ENCODE results near the gene ERVFRD-1. TPM values are rescaled to one million over a fixed set of nuclear protein-coding genes. Genes with fewer than 3 reads are reported as not detected.

Gene ERVFRD-1
- total and polyA plus RNA-seq, 4 donors: 0.06 to 0.26 (median 0.13) TPM

DNA sequence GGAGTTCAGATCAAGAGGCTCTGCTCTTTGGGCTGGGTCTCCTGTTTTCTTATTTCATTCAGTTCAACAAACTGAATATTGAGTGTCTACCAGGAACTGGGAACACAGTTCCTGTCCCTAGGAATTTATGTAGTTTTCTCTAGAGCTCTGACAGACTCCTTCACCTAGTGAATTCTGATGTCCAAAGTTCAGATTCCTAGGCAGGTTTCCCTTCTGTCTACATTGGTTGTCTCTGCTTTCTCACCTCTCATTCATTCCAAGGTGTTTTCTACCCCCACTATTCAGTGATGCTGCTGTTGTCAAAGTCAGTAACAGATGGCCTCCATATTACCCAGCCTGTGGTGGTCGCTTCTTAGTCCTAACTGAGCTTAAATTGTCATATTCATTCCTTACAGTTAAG lies 13.5 kb downstream of the ERVFRD-1 start:
- no peaks in the 10 kb centered on the region for H3K27me3 ChIP-seq (ENCODE audit: control insufficient read depth in 3 of 3, insufficient read depth in 3 of 3, low read length in 2 of 3)
- DNase-seq (no peak), ATAC-seq (ENCODE audit: insufficient read depth, low FRiP score) (no peak)
- peaks cover 0 to 2% (median 0%) of the 10 kb centered on the region in 4 donors for H3K9me3 ChIP-seq (ENCODE audit: control insufficient read depth in 4 of 4, insufficient read depth in 3 of 4, low read length in 3 of 4)
- no peak overlapping the region for H3K27ac ChIP-seq (ENCODE audit: low read depth in 1 of 2, low read length in 1 of 2)
- WGBS, 2 donors: 97 to 100% methylated on average over 1 of the region's 1 CpG
- H3K36me3 ChIP-seq (ENCODE audit: control insufficient read depth in 4 of 4, insufficient read depth in 4 of 4, low read length in 4 of 4): peaks cover 0 to 3% (median 0%) of the 10 kb centered on the region in 4 donors
- H3K4me3 ChIP-seq: no peak overlapping the region
- peaks cover 0 to 10% (median 7%) of the 10 kb centered on the region in 5 donors for H3K4me1 ChIP-seq (ENCODE audit: control insufficient read depth in 5 of 5, insufficient read depth in 5 of 5, low read length in 5 of 5)
- no peak overlapping the region for H3K9ac ChIP-seq (ENCODE audit: insufficient read depth in 1 of 2, low read length in 2 of 2)
- TF ChIP-seq, protein P1, sequence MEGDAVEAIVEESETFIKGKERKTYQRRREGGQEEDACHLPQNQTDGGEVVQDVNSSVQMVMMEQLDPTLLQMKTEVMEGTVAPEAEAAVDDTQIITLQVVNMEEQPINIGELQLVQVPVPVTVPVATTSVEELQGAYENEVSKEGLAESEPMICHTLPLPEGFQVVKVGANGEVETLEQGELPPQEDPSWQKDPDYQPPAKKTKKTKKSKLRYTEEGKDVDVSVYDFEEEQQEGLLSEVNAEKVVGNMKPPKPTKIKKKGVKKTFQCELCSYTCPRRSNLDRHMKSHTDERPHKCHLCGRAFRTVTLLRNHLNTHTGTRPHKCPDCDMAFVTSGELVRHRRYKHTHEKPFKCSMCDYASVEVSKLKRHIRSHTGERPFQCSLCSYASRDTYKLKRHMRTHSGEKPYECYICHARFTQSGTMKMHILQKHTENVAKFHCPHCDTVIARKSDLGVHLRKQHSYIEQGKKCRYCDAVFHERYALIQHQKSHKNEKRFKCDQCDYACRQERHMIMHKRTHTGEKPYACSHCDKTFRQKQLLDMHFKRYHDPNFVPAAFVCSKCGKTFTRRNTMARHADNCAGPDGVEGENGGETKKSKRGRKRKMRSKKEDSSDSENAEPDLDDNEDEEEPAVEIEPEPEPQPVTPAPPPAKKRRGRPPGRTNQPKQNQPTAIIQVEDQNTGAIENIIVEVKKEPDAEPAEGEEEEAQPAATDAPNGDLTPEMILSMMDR (IDR thresholded peaks at IDR 0.05; ENCODE audit: control extremely low read depth, extremely low read depth): no peak

DNA sequence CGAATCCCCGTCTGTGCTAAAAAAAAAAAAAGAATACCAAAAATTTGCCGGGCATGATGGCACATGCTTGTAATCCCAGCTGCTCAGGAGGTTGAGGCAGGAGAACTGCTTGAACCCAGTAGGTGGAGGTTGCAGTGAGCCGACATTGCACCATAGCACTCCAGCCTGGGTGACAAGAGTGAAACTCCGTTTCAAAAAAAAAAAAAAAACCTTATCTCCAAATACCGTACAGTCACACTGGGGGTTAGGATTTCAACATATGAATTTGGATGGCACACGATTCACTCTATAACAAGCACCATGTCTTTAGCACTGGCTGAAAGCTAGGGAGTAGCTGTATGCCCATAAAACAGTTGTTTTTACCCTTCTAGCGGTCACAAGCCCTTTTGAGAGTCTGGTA lies 14.0 kb downstream of the ERVFRD-1 start:
- H3K4me3 ChIP-seq: no peak overlapping the region
- H3K9me3 ChIP-seq (ENCODE audit: control insufficient read depth in 4 of 4, insufficient read depth in 3 of 4, low read length in 3 of 4): peaks cover 0 to 2% (median 0%) of the 10 kb centered on the region in 4 donors
- no peak for ATAC-seq (ENCODE audit: insufficient read depth, low FRiP score)
- H3K4me1 ChIP-seq (ENCODE audit: control insufficient read depth in 5 of 5, insufficient read depth in 5 of 5, low read length in 5 of 5): peaks cover 0 to 10% (median 5%) of the 10 kb centered on the region in 5 donors
- H3K36me3 ChIP-seq (ENCODE audit: control insufficient read depth in 4 of 4, insufficient read depth in 4 of 4, low read length in 4 of 4): peaks cover 0 to 3% (median 0%) of the 10 kb centered on the region in 4 donors
- H3K27me3 ChIP-seq (ENCODE audit: control insufficient read depth in 3 of 3, insufficient read depth in 3 of 3, low read length in 2 of 3): no peaks in the 10 kb centered on the region
- no peak overlapping the region for H3K9ac ChIP-seq (ENCODE audit: insufficient read depth in 1 of 2, low read length in 2 of 2)
- TF ChIP-seq, protein P1 (IDR thresholded peaks at IDR 0.05; ENCODE audit: control extremely low read depth, extremely low read depth): no peak
- DNase-seq: no peak
- H3K27ac ChIP-seq (ENCODE audit: low read depth in 1 of 2, low read length in 1 of 2): no peak overlapping the region
- WGBS, 2 donors: 69 to 81% methylated on average over 8 of the region's 8 CpGs

DNA sequence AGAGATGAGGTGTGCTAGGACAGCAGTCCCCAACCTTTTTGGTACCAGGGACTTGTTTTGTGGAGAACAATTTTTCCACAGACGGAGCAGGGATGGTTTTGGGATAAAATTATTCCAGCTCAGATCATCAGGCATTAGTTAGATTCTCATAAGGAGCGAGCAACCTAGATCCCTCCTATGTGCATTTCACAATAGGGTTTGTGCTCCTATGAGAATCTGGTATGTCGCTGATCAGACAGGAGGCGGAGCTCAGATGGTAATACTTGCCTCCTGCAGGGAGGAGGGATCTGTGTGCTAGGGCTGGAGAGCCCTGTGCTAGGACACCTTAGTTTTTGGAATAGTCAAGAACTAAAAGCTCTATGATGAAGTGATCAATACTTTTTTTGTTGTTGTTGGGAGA lies 15.4 kb downstream of the ERVFRD-1 start:
- DNase-seq (peak; percentile 22 to 53 (median 45)), ATAC-seq (ENCODE audit: insufficient read depth, low FRiP score) (no peak)
- Histone ChIP-seq H3K4me1 (ENCODE audit: control insufficient read depth in 5 of 5, insufficient read depth in 5 of 5, low read length in 5 of 5) (peaks cover 0 to 10% (median 5%) of the 10 kb centered on the region in 5 donors), H3K9ac (ENCODE audit: insufficient read depth in 1 of 2, low read length in 2 of 2) (no peak overlapping the region), H3K36me3 (ENCODE audit: control insufficient read depth in 4 of 4, insufficient read depth in 4 of 4, low read length in 4 of 4) (peaks cover 0 to 3% (median 0%) of the 10 kb centered on the region in 4 donors), H3K27ac (ENCODE audit: low read depth in 1 of 2, low read length in 1 of 2) (no peak overlapping the region), H3K4me3 (no peak overlapping the region), H3K9me3 (ENCODE audit: control insufficient read depth in 4 of 4, insufficient read depth in 3 of 4, low read length in 3 of 4) (peaks cover 0 to 2% (median 0%) of the 10 kb centered on the region in 4 donors), H3K27me3 (ENCODE audit: control insufficient read depth in 3 of 3, insufficient read depth in 3 of 3, low read length in 2 of 3) (no peaks in the 10 kb centered on the region)
- TF ChIP-seq, protein P1 (IDR thresholded peaks at IDR 0.05; ENCODE audit: control extremely low read depth, extremely low read depth): no peak
- WGBS, 2 donors: 59 to 62% methylated on average over 4 of the region's 4 CpGs

DNA sequence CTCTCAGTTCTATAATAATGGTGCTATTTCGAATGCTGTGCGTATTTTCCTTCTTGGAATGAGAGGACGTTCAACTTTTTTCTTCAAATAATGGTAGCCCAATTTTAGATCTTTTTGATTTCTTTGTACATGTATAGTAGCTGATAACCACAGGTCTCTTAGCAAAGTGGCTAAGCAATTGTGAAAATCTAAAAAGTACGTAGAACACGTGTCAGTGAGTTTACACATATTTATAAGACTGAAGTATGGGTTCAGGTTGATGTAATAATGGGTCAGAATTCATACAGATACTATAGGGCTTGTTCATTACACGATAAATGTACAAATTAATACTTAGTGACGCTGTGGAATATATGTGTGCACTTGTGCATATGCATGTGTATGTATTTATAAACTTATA lies 16.6 kb downstream of the ERVFRD-1 start:
- no peak for DNase-seq
- Histone ChIP-seq H3K4me3 (no peak overlapping the region), H3K9ac (ENCODE audit: insufficient read depth in 1 of 2, low read length in 2 of 2) (peak overlapping the region; percentile 14 to 45), H3K27me3 (ENCODE audit: control insufficient read depth in 3 of 3, insufficient read depth in 3 of 3, low read length in 2 of 3) (no peaks in the 10 kb centered on the region), H3K4me1 (ENCODE audit: control insufficient read depth in 5 of 5, insufficient read depth in 5 of 5, low read length in 5 of 5) (peaks cover 0 to 10% (median 5%) of the 10 kb centered on the region in 5 donors), H3K36me3 (ENCODE audit: control insufficient read depth in 4 of 4, insufficient read depth in 4 of 4, low read length in 4 of 4) (peaks cover 0 to 3% (median 0%) of the 10 kb centered on the region in 4 donors), H3K27ac (ENCODE audit: low read depth in 1 of 2, low read length in 1 of 2) (peak overlapping the region in 1 of 2 donors; percentile 99), H3K9me3 (ENCODE audit: control insufficient read depth in 4 of 4, insufficient read depth in 3 of 4, low read length in 3 of 4) (no peaks in the 10 kb centered on the region)
- TF ChIP-seq, protein P1 (IDR thresholded peaks at IDR 0.05; ENCODE audit: control extremely low read depth, extremely low read depth): no peak
- ATAC-seq (ENCODE audit: insufficient read depth, low FRiP score): no peak
- WGBS, 2 donors: 44 to 56% methylated on average over 7 of the region's 7 CpGs
